GM23338 (cell line): Measurements from ENCODE around the gene TRPM7. TPM values are rescaled to one million over a fixed set of nuclear protein-coding genes. Genes with fewer than 3 reads are reported as not detected.

Source experiments
- polyA plus RNA-seq: library from polyadenylated mRNA; unstranded; fragments of >200 nt; fragmentation: Nextera tagmentation; extraction: Ambion mirVana; gene quantifications from 2 replicates; pipeline ENCODE4 v1.2.1, GENCODE V29; 2016
- small RNA-seq: library from RNA; depleted of rRNA; stranded (forward); fragments of <200 nt; gene quantifications from one replicate; pipeline ENCODE3, GENCODE V24; 2014; ENCODE audit warnings: low replicate concordance
- total RNA-seq: library from RNA; depleted of rRNA; stranded (reverse); fragments of >200 nt; shearing (Covaris generic); gene quantifications from 2 replicates; pipeline ENCODE4 v1.2.3, GENCODE V29; 2014; rRNA removed

The TRPM7 gene
- total and polyA plus RNA-seq, 2 experiments from 2014 or later, result 8.3 to 41.0 TPM

Small RNA genes within 50 kb of the gene (small RNA-seq; reads per million reads assigned to genes)
- gene RN7SL354P, result not detected

Other genes with a start within 250 kb of the TRPM7 start
- gene USP50, start 140.1 kb downstream of the TRPM7 start, total RNA-seq, result not detected in 2 replicates
- gene USP50, start 140.1 kb downstream of the TRPM7 start, polyA plus RNA-seq, result 6.3 and 6.4 TPM in 2 replicates
- gene SPPL2A, start 78.9 kb upstream of the TRPM7 start, total RNA-seq, result 24.1 and 33.0 TPM in 2 replicates
- gene SPPL2A, start 78.9 kb upstream of the TRPM7 start, polyA plus RNA-seq, result 10.9 and 14.0 TPM in 2 replicates
- 12.4 and 15.4 TPM in 2 replicates for gene AP4E1, start 221.9 kb upstream of the TRPM7 start, total RNA-seq
- gene AP4E1, start 221.9 kb upstream of the TRPM7 start, polyA plus RNA-seq, result 4.3 and 4.4 TPM in 2 replicates